Parathyroid adenoma (tissue), 2 donors: ENCODE results near the gene KANTR.
"Not testable (repeated sequence)": the region's sequence is repeated elsewhere in the genome, so short reads cannot be mapped to it uniquely, and the experiment has no call there.

ENCODE experiments used
- H2AFZ ChIP-seq: fragments of 300-600 bp; sonication (generic); one replicate; pipeline ENCODE4 v1.7.0; 2017; ENCODE audit warnings: antibody characterized with exemption, mild to moderate bottlenecking
- H3K27ac ChIP-seq: fragments of 300-600 bp; sonication (generic); one replicate; pipeline ENCODE4 v1.7.0; 2017
- H3K27me3 ChIP-seq: fragments of 300-600 bp; sonication (generic); one replicate; pipeline ENCODE4 v1.7.0; 2017; ENCODE audit warnings: low read length; ENCODE audit not compliant: control insufficient read depth, insufficient read depth
- H3K36me3 ChIP-seq: fragments of 300-600 bp; sonication (generic); one replicate; pipeline ENCODE4 v1.7.0; 2017; ENCODE audit warnings: low read length; ENCODE audit not compliant: control insufficient read depth, insufficient read depth
- H3K4me1 ChIP-seq: fragments of 300-600 bp; sonication (generic); one replicate; pipeline ENCODE4 v1.7.0; 2017; ENCODE audit warnings: control low read depth
- H3K4me2 ChIP-seq: fragments of 300-600 bp; sonication (generic); one replicate; pipeline ENCODE4 v1.7.0; 2017; ENCODE audit warnings: low read length
- H3K4me3 ChIP-seq: fragments of 300-600 bp; sonication (generic); one replicate; pipeline ENCODE4 v1.7.0; 2017; ENCODE audit warnings: low read depth, low read length
- H3K79me2 ChIP-seq: fragments of 300-600 bp; sonication (generic); one replicate; pipeline ENCODE4 v1.7.0; 2017; ENCODE audit warnings: control low read depth
- H3K9ac ChIP-seq: fragments of 300-600 bp; sonication (generic); one replicate; pipeline ENCODE4 v1.7.0; 2017; ENCODE audit warnings: mild to moderate bottlenecking
- H3K9me3 ChIP-seq: fragments of 300-600 bp; sonication (generic); one replicate; pipeline ENCODE4 v1.7.0; 2017; ENCODE audit warnings: low read length; ENCODE audit not compliant: control insufficient read depth
- CTCF ChIP-seq: fragments of 300-600 bp; sonication (generic); IDR thresholded peaks from one replicate; pipeline ENCODE4 v1.7.0; 2017; ENCODE audit warnings: antibody characterized with exemption, mild to moderate bottlenecking
- donor health status: primary hyperparathyroidism.

KANTR gene

GRCh38 chrX:53156207-53156596, 62.3 kb downstream of the KANTR start:
- Histone ChIP-seq H3K79me2 (no peaks in the 10 kb centered on the region), H3K9ac (no peak overlapping the region), H2AFZ (no peak overlapping the region), H3K27ac (no peak overlapping the region), H3K9me3 (no peaks in the 10 kb centered on the region), H3K4me2 (no peak overlapping the region), H3K36me3 (no peaks in the 10 kb centered on the region), H3K4me3 (no peak overlapping the region), H3K27me3 (no peaks in the 10 kb centered on the region), H3K4me1 (no peaks in the 10 kb centered on the region)
- no peak for TF ChIP-seq CTCF

- H3K27ac ChIP-seq = no peak overlapping the region
- H3K27me3 ChIP-seq = no peaks in the 10 kb centered on the region
- H3K79me2 ChIP-seq = no peaks in the 10 kb centered on the region
- no peaks in the 10 kb centered on the region for H3K36me3 ChIP-seq
- no peak for TF ChIP-seq CTCF
- H3K9me3 ChIP-seq = no peaks in the 10 kb centered on the region
- no peaks in the 10 kb centered on the region for H3K4me1 ChIP-seq
- H3K4me2 ChIP-seq = no peak overlapping the region
- H3K4me3 ChIP-seq = no peak overlapping the region
- no peak overlapping the region for H2AFZ ChIP-seq
- no peak overlapping the region for H3K9ac ChIP-seq
These were observed 65.2 kb downstream of the KANTR start for GRCh38 chrX:53159184-53159583.

GRCh38 chrX:53160297-53160983, 66.5 kb downstream of the KANTR start:
- no peak overlapping the region for H3K9ac ChIP-seq
- H3K79me2 ChIP-seq = no peaks in the 10 kb centered on the region
- no peak overlapping the region for H3K4me3 ChIP-seq
- no peak overlapping the region for H2AFZ ChIP-seq
- no peaks in the 10 kb centered on the region for H3K9me3 ChIP-seq
- H3K4me2 ChIP-seq = no peak overlapping the region
- H3K4me1 ChIP-seq = no peaks in the 10 kb centered on the region
- H3K27me3 ChIP-seq = no peaks in the 10 kb centered on the region
- no peak for TF ChIP-seq CTCF
- H3K36me3 ChIP-seq = no peaks in the 10 kb centered on the region
- H3K27ac ChIP-seq = no peak overlapping the region

DNA sequence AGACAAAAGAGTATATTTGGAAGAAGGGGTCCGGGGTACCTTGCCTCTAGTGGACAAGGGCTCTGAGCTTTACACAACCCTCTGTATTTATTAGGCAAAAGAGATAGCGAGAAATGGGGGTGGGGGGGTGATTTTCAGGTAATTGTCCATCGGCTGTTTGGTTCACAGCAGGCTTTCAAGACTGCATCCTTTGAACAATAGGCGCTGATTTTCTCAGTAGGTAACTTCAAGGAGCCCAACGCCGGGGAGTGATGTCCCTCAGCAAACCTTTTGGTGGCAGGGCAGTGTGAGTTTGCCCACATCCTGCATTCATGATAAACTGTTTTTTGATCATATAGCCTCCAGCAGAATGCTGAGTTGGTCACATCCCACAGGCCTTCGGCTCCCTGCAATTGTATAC, 69.5 kb downstream of the KANTR start:
- Histone ChIP-seq H3K27ac (no peak overlapping the region), H2AFZ (no peak overlapping the region), H3K9me3 (no peaks in the 10 kb centered on the region), H3K36me3 (no peaks in the 10 kb centered on the region), H3K27me3 (no peaks in the 10 kb centered on the region), H3K4me2 (no peak overlapping the region), H3K79me2 (no peaks in the 10 kb centered on the region), H3K4me3 (no peak overlapping the region), H3K4me1 (no peaks in the 10 kb centered on the region), H3K9ac (no peak overlapping the region)
- no peak for TF ChIP-seq CTCF

- H3K36me3 ChIP-seq, H3K4me3 ChIP-seq, H3K27me3 ChIP-seq, H3K9ac ChIP-seq, H3K79me2 ChIP-seq, H3K9me3 ChIP-seq, H3K27ac ChIP-seq, H3K4me1 ChIP-seq, H3K4me2 ChIP-seq, H2AFZ ChIP-seq: not testable (repeated sequence)
These were observed 70.6 kb downstream of the KANTR start for GRCh38 chrX:53164566-53164965.
